ENCODE data around the gene GALNT15.

GALNT15 gene

GRCh38 chr3:16186565-16186964, 12.1 kb downstream of the GALNT15 start:
- H3K4me3 ChIP-seq (ENCODE audit: low read depth, low read length): no peak overlapping the region

DNA sequence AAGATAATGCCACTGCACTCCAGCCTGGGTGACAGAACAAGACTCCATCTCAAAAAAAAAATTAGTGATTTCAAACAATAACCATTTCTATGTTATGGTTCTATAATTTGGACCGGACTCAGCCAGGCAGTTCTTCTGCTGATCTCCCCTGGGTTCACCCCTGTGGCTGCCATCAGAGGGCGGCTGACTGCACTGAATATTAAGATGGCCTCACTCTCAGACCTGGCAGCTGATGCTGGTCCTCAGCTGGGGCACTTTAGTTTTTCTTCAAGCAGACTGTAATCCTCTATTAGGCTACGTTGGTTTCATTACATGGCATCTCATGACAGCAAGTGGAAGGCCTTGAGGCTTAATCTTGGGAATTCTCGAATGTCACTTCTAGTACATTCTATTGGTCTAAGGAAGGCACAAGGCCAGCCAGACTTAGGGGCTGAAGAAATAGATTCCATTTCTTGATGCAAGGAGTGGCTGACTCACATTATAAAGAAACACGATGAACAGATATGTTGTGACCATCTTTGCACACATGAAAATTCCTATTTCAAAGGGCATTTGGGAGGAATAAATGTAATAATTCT, 12.8 kb downstream of the GALNT15 start:
- H3K4me3 ChIP-seq (ENCODE audit: low read depth, low read length): no peak overlapping the region

DNA sequence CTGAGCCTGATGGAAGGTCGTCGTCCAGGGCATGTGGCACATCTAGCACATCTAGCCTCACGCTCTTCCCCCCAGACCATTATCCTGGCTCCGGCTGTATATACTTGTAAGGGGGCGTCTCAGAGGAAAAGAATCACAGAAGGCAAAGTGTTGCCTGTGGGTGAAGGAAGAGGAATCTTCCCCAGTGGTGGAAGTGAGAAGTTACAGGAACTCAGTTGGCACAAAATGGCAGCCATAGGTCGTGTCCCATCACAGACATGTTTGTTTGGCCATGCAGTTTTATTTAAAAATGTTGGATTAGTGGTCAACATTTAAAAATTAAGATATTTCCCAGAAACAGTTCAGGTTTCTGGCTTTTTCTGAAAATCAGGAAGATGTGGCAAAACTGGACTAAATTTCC, 13.6 kb downstream of the GALNT15 start:
- no peak overlapping the region for H3K4me3 ChIP-seq (ENCODE audit: low read depth, low read length)

GRCh38 chr3:16189201-16189600, 14.7 kb downstream of the GALNT15 start:
- H3K4me3 ChIP-seq (ENCODE audit: low read depth, low read length): no peak overlapping the region

GRCh38 chr3:16190704-16191103, 16.2 kb downstream of the GALNT15 start:
- H3K4me3 ChIP-seq (ENCODE audit: low read depth, low read length): no peak overlapping the region

GRCh38 chr3:16191591-16191990, 17.1 kb downstream of the GALNT15 start:
- H3K4me3 ChIP-seq (ENCODE audit: low read depth, low read length): no peak overlapping the region

DNA sequence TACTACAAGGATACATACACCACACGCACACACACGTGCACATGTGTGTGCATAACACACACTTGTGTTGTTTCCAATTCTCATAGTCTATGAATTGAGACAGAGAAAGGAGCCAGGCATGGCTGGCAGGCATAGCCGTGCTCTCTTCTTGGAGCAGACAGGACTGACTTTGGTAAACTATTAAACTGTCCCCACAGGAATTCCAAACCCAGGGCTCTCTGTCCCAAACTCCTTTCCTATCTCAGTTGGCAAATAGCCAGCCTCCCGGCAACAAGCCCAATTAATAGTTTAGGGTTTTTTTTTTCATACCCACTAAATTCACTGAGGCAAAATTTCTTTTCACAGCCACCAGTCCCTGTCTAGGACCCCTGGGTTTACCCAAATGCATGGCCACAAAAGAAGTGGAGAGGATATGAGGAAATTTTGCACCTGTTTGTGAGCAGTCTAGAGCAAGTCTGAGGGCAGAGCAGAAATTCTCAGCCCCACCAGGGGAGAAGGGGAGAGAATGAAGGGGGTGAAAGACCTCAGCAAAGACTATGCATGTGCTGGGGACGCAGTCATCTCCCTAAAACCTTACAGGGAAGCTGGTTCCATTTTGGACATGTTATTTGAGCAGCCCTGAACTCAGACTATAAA, 17.8 kb downstream of the GALNT15 start:
- H3K4me3 ChIP-seq (ENCODE audit: low read depth, low read length): no peak overlapping the region

GRCh38 chr3:16198427-16198826, 23.9 kb downstream of the GALNT15 start:
- H3K4me3 ChIP-seq (ENCODE audit: low read depth, low read length): no peak overlapping the region

DNA sequence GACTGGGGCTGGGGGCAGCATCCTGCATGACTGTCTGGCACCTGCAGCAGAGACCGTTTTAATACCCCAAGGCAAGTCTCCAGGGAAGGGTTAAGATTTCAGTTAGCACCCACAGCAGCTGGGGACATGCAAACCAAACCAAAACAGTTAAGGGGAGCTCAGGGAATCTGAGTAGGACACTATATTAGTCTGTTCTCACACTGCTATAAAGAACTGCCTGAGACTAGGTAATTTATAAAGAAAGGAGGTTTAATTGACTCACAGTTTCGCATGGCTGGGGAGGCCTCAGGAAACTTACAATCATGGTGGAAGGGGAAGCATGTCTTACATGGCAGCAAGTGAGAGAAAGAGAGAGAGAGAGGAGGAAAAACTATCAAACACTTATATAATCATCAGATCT, 25.3 kb downstream of the GALNT15 start:
- H3K4me3 ChIP-seq (ENCODE audit: low read depth, low read length): no peak overlapping the region

DNA sequence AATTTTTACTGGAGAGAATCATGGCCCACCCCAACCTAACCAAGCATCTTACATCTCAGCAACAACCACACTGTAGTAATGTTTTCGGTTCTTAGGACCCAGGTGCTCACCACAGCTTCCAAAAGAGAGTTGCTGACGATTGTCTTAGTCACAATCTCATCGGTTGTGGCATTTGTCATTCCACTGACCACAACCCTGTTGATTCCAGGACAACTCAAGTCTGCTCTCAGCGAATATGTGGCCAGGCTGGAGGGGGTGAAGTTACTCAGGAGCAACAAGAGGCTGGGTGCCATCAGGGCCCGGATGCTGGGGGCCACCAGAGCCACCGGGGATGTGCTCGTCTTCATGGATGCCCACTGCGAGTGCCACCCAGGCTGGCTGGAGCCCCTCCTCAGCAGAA, 25.9 kb downstream of the GALNT15 start:
- no peak overlapping the region for H3K4me3 ChIP-seq (ENCODE audit: low read depth, low read length)

- no peak overlapping the region for H3K4me3 ChIP-seq (ENCODE audit: low read depth, low read length)
Measured at GRCh38 chr3:16203031-16203430, 28.6 kb downstream of the GALNT15 start.

DNA sequence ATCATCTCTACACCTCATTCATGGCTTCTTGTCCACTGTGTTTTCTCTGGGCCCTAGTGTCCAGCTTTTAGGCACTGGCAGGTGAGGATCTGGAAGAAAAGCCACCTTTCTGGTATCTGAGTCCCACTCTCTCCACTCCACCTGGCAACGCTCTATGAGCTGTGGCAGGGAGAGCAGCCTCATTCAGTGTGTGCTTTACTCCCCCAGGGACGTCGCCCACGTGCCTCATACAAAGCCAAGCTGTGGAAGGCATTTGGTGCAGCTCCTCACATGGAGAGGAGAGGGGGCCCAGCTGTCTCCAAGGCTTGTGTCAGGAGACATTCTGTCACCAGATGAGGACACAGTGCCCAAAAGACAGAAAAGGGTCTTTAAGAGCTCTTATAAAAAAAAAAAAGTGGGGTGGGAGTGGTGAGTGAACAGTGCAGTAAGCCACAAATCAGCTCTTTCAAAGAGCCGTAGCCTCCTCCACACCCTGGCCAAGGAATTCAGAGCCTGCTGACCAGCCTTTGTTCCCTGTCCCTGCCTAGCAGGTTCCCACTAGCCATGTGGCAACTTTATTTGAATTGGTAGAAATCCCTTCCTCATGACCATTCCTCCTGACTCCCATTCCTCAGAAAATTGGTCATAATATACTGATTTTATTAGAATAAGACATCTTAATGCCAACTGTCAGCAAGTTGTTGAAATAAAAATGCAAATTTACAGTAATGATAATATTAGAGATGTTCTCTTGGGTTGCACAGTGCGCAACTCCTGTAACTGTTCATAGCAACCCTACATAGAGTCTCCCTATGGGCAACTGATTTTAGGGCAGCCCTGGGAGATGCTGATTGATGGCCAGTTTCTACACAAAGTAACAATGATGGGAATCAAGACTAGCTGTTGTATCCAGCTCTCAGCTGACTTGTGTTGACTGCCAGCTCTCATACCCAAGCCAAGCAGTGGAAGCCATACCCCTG, 29.5 kb downstream of the GALNT15 start:
- H3K4me3 ChIP-seq (ENCODE audit: low read depth, low read length): no peak overlapping the region

- no peak overlapping the region for H3K4me3 ChIP-seq (ENCODE audit: low read depth, low read length)
Measured at GRCh38 chr3:16204751-16205150, 30.3 kb downstream of the GALNT15 start.

GRCh38 chr3:16205156-16205870, 30.8 kb downstream of the GALNT15 start:
- H3K4me3 ChIP-seq (ENCODE audit: low read depth, low read length): no peak overlapping the region

DNA sequence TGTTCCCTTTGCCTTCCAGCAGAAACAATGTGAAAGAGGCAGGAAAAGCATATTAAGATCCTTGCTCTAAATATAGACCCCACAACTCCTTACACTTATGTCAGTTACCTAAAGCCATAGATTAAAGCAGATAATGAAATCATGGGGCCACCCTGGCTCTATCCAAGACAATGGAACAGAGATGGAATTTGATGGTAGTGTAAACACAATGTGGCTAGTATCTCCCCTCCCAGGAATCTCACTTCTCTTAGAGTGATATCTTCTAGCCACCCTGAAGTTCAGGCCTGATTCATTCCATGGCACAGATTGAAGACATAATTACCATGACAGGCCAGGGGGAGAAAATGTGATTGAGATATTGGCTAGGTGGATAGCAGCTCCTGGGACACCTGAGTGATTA, 32.6 kb downstream of the GALNT15 start:
- H3K4me3 ChIP-seq (ENCODE audit: low read depth, low read length): no peak overlapping the region

DNA sequence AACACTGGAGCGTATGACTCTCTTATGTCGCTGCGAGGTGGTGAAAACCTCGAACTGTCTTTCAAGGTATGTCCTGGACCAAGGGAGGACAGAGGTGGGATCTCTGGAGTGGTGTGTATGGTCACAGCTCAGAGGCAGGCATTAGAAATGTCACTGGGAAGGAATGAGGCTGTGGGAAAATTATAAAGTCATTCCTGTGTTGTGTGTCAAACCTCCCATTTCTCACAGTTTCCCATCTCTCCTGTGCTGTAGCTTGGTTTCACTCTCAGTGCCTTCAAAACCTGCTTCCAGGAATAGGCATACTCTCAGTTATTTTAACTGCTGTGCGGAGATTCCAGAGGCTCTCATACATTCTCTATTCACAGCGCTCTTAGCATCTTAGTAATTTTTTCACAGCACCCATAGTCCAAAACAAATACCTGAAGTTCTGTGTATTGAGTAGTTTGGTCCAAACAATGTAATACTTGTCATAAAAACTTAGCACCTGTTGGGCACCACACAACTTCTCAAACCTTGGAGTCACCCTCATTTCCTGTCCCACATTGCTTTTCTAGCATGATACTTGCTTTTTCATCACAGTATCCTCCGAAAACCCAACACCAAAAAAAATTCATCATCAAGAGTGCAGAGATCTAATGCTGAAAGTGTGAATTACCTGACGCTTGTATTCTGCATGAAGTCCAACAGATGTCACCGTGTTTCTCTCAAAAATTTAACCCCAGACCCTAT, 36.9 kb downstream of the GALNT15 start:
- no peak overlapping the region for H3K4me3 ChIP-seq (ENCODE audit: low read depth, low read length)

- H3K4me3 ChIP-seq (ENCODE audit: low read depth, low read length): no peak overlapping the region
Measured at GRCh38 chr3:16214366-16214765, 39.9 kb downstream of the GALNT15 start.

DNA sequence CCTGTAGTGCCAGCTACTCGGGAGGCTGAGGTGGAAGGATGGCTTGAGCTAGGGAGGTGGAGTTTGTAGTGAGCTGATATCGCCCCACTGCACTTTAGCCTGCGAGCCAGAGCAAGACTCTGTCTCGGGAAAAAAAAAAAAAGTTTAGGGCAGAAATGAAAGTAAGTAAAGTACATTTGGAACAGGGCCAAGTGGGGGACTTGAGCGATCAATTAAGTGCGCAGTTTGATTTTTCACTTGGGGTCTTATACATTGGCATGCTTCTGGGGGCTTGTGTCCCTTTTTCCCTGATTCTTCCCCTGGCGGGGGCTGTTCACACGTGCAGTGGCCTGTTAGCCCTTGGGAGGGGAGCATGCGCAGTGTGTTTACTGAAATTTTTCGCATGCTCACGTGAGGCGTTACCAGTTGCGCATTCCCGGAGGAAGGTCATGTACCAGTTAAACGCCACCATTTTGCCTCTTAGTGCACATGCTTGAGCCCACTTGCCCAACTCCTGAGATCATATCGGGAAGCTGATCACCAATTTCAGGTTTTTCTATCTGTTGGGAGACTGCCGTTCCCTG, 42.0 kb downstream of the GALNT15 start:
- H3K4me3 ChIP-seq (ENCODE audit: low read depth, low read length): no peak overlapping the region

- no peak overlapping the region for H3K4me3 ChIP-seq (ENCODE audit: low read depth, low read length)
Measured at GRCh38 chr3:16219777-16220176, 45.3 kb downstream of the GALNT15 start.

DNA sequence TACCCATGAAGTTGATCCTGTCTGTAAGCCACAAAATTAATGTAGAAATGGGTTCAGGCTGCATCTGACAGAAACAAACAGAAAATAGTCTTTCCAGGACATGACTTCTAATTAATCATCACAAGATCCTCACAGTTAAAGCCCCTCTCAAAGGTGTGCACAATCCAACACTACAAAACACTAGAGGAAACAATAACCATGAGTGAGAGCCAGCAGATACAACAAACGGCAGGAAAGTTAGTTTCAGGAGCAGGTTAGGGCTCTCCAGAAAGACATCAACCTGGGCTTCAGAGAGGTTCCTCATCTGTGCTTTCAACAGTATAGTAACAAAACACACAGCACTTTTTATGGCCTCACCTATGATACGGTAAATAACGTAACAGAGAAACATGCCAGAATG, 47.5 kb downstream of the GALNT15 start:
- H3K4me3 ChIP-seq (ENCODE audit: low read depth, low read length): no peak overlapping the region
